IPS-18c (cell line): ENCODE data around the gene TSC2.

Source experiments
- H3K4me3 ChIP-seq: 2 replicates; pipeline ENCODE4 v1.7.0; 2013; ENCODE audit warnings: low read depth, mild to moderate bottlenecking, low read length, moderate library complexity; ENCODE audit not compliant: insufficient read depth
- H3K9me3 ChIP-seq: one replicate; pipeline ENCODE4 v1.6.1; 2013; ENCODE audit warnings: mild to moderate bottlenecking, low read length, moderate library complexity; ENCODE audit not compliant: control insufficient read depth, insufficient read depth

TSC2 gene

DNA sequence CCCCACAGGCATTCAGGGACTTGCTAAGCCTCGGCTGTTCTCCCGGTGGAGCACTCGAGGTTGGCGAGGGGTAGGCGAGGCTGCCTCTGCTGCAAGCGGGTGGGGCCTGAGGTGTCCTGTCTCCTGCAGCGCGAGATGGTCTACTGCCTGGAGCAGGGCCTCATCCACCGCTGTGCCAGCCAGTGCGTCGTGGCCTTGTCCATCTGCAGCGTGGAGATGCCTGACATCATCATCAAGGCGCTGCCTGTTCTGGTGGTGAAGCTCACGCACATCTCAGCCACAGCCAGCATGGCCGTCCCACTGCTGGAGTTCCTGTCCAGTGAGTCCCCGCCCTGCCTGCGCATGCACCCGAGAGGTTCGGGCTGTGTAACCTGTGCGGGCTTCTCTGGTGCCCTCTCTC lies 26.3 kb downstream of the TSC2 start:
- H3K9me3 ChIP-seq: no peaks in the 10 kb centered on the region
- H3K4me3 ChIP-seq: no peak overlapping the region

DNA sequence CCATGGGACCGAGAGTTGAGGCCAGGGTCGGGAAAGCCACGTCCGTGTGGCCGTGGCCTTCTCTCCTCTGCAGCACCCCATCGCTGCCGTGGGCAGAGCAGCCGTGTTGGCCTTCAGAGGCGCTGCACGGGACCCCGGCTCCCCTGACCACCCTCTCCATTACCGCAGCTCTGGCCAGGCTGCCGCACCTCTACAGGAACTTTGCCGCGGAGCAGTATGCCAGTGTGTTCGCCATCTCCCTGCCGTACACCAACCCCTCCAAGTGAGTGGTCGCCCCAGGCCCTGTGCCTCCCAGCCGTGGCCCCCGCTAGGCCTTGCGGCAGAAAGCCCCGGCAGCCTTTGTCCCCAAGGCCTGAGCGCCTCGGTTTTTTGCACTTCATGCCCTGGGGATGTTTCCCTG lies 27.8 kb downstream of the TSC2 start:
- Histone ChIP-seq H3K4me3 (no peak overlapping the region), H3K9me3 (no peaks in the 10 kb centered on the region)

DNA sequence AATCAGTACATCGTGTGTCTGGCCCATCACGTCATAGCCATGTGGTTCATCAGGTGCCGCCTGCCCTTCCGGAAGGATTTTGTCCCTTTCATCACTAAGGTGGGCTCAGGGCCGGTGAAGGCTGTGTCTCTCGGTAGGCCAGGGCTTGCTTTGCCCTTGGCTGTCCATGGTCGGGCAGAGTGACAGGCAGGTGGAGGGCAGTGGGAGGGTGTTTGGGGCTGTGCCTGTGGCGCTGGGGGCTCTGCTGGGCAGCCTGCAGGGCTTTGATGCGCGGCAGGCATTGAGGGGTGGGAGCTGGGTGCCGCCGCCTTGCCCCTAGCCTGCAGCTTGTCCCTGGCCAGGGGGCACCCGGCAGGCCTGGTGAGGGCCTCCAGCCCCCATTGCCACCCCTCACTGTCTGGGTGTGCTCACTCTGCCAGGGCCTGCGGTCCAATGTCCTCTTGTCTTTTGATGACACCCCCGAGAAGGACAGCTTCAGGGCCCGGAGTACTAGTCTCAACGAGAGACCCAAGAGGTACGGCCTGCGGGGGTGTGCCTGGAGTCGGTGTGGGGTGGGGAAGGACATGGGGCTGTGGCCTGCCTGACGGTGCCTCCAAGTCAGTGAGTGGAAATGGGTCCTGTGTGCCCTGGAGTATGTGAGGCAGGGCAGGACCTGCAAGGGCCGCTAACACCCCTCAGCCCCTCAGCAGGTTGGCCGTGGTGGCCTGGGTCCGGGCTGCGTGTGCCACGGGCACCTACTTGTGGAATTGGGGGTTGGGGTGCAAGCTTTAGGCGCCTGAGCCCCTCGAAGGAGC lies 28.5 kb downstream of the TSC2 start:
- Histone ChIP-seq H3K4me3 (no peak overlapping the region), H3K9me3 (no peaks in the 10 kb centered on the region)

DNA sequence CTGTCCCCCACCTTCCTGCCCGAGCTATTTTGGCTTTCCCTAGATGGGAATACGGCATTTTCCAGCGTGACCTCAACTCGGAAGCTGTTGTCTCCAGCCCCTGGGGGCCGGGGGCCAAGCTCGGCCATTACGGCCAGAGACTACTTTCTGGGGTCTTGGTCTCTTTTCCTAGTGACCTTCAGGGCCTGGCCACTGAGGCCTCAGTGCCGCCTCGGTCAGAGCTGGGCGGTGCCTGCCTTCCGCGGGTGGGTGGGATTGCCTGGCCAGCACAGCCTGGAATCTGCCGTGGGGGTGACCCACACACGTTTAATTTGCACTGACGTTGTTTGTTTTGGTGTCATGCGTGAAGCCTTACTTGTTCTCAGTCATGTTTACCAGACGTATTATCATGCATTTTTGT lies 29.2 kb downstream of the TSC2 start:
- Histone ChIP-seq H3K4me3 (no peak overlapping the region), H3K9me3 (no peaks in the 10 kb centered on the region)

DNA sequence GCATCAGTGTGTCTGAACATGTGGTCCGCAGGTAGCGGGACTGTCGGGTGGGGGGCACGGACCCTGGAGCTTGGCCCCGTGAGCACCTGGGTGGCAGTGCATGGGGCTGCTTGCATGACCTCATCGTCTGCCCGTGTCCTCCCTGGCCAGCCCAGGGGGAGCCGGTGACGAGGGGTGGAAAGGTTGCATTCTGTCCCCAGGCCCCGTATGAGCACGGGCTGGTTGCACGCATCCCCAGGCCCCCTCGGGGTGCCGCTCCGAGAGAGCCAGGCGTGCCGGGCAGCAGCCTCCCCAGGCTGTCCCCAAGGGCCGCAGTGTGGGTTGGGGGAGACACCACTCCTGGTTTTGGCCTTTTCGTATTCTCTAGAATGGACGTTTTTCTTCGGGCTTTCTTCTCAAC lies 29.9 kb downstream of the TSC2 start:
- H3K4me3 ChIP-seq: no peak overlapping the region
- no peaks in the 10 kb centered on the region for H3K9me3 ChIP-seq

DNA sequence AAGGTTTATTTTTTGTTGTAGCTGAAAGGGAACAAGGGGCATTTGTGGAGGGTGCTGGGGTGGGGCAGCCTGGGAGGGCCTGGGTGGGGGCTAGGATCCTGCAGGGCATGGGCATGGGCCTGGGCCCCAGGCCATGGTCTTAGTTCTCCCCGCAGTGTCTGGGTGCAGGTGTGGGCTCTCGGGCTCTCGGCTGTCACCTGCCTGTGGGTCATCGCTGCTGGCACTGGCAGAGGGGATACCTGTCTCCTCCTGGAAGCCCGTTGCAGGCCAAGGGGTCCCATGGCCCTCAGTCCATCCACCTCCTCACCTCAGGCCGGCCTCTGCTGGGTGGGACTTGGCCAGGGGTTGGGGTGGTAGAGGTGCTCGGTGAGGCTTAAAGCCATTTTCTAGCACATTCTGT lies 30.3 kb downstream of the TSC2 start:
- Histone ChIP-seq H3K4me3 (no peak overlapping the region), H3K9me3 (no peaks in the 10 kb centered on the region)

DNA sequence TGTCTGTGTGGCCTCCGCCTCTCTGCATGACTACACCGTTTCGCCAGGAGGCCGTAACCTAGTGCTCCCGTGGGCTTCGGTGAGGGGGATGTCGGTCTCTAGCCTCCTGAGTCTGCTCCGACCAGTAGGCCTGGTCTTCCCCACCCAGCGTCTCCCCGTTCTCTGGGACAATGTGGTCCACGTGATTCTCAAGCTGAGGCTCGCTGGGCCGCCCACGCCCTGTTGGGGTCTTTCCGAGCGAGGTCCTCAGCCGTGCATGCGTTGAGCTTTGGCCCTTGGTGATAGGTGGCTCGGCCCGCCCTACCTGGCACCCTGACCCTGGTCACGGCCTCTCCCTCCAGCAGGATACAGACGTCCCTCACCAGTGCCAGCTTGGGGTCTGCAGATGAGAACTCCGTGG lies 30.9 kb downstream of the TSC2 start:
- Histone ChIP-seq H3K9me3 (no peaks in the 10 kb centered on the region), H3K4me3 (no peak overlapping the region)

DNA sequence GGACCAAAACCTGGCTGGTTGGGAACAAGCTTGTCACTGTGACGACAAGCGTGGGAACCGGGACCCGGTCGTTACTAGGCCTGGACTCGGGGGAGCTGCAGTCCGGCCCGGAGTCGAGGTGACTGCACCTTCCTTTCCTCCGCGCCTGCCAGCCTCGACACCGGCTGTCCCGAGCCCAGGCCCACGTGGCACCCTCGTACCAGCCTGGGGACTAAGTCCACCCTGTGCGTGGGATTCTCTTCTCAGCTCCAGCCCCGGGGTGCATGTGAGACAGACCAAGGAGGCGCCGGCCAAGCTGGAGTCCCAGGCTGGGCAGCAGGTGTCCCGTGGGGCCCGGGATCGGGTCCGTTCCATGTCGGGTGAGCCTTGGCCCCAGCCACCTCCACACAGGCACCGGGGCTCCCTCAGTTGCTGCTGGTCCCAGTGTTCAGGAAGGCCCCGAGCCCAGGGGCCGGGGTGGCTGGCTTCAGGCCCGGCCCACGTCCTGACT lies 31.6 kb downstream of the TSC2 start:
- Histone ChIP-seq H3K9me3 (no peaks in the 10 kb centered on the region), H3K4me3 (no peak overlapping the region)

DNA sequence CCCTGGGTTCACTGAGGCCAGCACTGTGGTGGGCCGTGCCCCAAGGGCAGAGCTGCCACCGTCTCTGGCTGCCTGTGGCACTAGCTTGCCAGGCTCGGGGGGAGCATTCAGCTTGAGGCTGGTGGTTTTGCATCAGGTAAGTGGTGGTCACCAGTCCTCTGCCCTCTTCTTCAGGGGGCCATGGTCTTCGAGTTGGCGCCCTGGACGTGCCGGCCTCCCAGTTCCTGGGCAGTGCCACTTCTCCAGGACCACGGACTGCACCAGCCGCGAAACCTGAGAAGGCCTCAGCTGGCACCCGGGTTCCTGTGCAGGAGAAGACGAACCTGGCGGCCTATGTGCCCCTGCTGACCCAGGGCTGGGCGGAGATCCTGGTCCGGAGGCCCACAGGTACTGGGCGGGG lies 32.2 kb downstream of the TSC2 start:
- Histone ChIP-seq H3K4me3 (no peak overlapping the region), H3K9me3 (no peaks in the 10 kb centered on the region)

DNA sequence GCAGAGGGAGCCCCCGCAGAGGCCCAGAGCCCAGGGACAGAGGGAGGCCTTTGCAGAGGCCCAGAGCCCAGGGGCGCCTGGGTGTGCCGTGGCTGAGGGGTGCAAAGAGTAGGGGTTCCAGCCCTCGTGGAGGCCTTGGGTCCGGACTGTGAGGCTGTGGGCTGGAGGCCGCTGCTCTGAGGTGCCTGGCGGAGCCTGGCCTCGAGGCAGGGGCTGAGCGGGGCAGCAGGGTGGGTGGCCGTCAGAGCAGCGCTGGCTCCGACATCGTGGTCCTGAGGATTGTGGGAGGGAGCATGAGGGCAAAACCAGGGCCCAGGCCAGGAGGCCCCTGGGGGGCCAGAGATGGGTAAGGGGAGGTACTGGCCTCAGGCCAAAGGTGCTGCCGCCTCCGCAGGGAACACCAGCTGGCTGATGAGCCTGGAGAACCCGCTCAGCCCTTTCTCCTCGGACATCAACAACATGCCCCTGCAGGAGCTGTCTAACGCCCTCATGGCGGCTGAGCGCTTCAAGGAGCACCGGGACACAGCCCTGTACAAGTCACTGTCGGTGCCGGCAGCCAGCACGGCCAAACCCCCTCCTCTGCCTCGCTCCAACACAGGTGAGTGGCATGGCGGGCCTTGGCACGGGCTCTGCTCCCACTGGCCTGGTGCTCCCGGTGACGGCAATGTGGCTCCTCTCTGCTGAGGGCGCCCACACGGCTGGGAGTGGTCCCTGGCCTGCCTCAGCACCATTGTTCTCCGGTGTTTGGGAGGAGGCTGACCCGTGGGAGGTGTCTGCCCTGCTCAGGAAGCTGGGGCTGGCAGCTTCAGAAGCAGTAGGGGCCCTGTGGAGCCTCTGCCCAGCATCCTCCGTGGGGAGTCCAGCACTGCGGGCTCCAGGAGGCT lies 33.7 kb downstream of the TSC2 start:
- no peak overlapping the region for H3K4me3 ChIP-seq
- no peaks in the 10 kb centered on the region for H3K9me3 ChIP-seq

DNA sequence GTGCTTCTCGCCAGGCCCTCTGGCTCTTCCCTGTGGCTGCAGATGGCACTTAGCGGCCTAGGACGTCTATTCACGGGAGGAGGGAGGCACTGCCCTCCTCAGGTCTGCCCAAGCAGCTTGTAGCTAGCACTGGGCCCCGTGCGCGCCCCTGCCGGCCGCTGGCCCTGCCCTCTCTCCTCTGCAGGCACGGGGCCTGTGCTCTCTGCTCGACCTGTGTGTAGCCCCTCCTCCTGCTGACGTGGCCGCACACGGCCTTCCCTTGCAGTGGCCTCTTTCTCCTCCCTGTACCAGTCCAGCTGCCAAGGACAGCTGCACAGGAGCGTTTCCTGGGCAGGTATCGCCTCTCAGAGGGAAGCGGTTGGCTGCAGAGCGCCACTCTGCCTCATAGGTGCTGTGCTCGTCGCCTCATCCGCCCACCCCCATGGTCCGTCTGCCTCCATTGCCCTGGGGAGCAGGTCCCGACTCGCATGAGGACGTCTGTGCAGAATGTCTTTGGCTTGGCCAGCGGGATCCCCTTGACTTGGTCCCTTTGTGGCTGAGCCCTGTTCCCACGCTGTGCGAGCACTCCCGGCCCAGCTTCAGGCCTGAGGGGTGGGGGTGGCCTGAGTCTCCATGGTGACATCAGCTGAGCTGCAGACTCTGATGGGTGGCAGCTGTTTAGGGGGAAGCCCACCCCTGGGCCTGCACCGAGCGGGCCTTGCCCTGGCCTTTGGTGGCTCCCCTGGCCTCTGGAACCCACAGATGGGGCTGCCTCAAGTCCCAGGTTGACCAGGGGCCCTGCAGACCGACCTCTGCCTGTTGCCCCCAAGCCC lies 34.6 kb downstream of the TSC2 start:
- Histone ChIP-seq H3K4me3 (no peak overlapping the region), H3K9me3 (no peaks in the 10 kb centered on the region)

DNA sequence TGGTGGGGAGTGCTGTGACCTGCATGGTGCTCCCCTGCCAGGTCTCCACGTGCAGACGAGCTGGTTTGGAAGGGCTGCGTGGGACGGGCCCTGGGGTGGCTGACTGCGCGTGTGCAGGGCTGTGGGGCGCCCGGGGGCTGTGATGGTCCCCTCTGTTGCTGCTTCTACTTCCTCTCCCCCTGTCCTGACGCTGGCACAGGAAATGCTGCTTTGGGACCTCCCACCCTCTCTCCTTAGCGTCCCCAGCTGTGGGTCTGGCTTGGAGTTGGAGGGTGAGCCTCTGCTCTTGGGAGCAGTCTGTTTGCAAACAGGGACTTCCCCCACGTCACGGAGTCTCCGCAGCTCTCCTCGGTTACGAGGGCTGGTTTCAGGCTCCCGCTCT lies 35.2 kb downstream of the TSC2 start:
- no peak overlapping the region for H3K4me3 ChIP-seq
- no peaks in the 10 kb centered on the region for H3K9me3 ChIP-seq

DNA sequence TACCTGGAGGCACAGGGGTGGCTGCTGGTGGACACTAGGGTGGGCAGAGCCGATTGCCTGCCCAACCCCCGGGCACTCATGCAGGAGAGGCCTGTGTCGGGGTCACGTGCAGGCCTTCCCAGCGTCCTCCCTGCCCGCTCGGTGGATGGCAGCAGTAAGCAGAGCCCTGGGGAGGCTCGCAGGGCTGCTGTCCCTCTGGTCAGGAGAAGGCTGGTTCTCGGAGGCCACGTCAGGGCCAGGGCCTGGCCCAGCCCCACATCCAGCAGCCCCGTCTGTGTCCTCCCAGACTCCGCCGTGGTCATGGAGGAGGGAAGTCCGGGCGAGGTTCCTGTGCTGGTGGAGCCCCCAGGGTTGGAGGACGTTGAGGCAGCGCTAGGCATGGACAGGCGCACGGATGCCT lies 35.6 kb downstream of the TSC2 start:
- no peak overlapping the region for H3K4me3 ChIP-seq
- no peaks in the 10 kb centered on the region for H3K9me3 ChIP-seq

DNA sequence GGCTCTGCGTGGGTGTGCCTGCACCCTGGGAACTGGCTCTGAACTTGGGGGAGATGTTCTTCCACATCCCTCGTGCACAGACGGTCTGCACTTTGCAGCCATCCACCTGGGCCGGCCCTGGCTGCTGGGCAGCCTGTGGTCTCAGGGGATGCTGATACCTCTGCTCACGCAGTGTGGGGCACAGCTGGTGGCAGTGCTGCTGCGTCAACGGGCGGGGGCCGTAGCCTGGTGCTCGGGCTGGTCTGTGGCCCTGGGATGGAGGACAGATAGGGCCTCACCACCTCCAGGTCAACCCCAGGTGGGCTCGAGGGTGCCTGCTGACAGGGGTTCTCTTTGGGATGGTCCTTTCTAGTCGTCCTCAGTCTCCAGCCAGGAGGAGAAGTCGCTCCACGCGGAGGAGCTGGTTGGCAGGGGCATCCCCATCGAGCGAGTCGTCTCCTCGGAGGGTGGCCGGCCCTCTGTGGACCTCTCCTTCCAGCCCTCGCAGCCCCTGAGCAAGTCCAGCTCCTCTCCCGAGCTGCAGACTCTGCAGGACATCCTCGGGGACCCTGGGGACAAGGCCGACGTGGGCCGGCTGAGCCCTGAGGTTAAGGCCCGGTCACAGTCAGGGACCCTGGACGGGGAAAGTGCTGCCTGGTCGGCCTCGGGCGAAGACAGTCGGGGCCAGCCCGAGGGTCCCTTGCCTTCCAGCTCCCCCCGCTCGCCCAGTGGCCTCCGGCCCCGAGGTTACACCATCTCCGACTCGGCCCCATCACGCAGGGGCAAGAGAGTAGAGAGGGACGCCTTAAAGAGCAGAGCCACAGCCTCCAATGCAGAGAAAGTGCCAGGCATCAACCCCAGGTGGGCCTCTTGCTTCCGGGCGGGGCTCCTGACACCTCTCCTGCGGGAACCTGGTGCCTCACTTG lies 36.3 kb downstream of the TSC2 start:
- Histone ChIP-seq H3K4me3 (no peak overlapping the region), H3K9me3 (no peaks in the 10 kb centered on the region)

DNA sequence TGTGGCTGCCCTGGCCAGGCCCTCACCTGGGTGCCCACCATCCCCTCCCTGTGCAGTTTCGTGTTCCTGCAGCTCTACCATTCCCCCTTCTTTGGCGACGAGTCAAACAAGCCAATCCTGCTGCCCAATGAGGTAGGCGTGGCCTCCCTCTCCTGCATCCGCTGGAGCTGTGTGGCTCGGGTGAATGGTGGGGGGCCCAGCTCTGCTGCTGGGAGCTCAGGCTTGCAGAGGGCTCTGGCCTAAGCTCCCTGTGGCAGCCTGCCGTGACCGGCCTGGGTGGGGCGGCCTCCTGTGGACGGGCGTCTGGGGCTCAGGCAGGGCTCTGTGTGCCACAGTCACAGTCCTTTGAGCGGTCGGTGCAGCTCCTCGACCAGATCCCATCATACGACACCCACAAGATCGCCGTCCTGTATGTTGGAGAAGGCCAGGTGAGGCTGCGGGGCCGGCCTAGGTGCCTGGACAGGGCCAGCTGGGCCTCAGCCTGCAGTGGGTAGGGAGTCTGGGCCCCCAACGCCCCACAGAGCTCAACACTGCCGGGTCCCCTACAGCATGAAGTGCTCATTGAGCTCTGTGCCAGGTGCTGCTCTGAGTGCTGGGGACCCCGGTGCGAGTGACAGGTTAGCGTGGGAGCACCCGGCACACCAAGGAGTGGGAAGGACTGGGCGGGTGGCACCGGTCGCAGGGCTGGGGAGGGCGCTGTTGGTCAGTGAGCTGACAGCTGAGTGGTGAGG lies 37.3 kb downstream of the TSC2 start:
- Histone ChIP-seq H3K4me3 (no peak overlapping the region), H3K9me3 (no peaks in the 10 kb centered on the region)

DNA sequence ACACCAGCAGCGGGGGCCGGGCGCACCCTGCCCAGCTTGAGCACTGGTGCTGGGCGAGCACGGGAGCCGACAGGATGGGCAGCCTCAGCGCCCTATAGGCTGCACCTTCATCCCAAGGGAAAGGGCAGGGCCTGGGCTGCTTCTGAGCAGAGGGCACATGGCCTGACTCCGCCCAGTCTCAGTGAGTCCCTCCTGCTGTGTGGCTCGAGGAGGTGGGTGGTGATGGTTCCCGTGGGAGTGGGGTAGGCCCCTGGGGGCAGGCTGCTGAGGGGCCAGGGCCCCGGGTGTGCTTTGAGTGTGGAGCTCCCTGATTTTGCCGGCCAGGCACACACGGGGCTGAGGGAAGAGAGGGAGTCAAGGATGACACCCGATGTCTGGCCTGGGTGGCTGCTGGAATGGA lies 37.9 kb downstream of the TSC2 start:
- Histone ChIP-seq H3K4me3 (no peak overlapping the region), H3K9me3 (no peaks in the 10 kb centered on the region)
